GM18867 (cell line): ENCODE data around the gene RPL37.
A peak's percentile ranks its signal among the peaks of the same experiment; 100 is the strongest.
"Not testable (repeated sequence)": the region's sequence is repeated elsewhere in the genome, so short reads cannot be mapped to it uniquely, and the experiment has no call there.

ENCODE experiments used
- ATAC-seq: cut with Tn5 transposase; IDR thresholded peaks from one replicate; pipeline ENCODE4 v1.9.1; 2021; ENCODE audit warnings: mild to moderate bottlenecking, moderate library complexity; ENCODE audit not compliant: unreplicated experiment

Gene RPL37

DNA sequence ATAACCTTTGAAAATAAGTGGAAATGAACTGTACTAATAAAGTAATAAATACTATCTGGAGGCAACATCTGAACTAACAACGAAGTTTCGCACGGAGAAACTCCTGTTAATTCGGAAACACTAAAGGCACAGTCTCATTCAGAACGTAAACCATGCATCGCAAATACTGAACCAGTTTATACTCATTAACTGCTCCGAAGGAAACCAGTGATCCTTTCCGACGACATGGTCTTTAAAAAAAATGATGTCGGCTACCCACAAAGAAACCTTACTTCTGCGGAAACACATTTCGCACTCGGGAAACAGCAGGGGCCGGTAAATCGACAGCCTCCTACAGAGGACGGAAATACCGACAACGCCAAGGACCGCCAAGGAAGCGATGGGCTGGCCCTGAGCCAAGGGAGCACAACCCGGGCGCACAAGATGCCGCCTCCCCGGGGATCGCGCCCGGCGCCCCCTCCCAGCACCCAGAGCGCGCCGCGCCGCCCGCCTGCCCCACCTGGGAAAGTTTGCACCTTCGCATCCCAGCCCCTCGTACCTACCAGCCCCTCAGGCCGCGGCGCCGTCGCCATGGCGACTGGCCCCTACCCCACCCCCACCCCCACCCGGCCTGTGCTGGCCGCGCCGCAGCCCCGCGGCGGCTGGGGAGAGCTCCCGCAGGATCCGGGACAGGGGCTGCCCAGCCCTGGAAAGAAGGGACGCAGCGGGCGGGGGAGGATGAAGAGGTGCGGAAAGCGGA is 37.6 kb downstream of the RPL37 start:
- ATAC-seq: peak; percentile 33

- no peak for ATAC-seq
These were observed 38.5 kb downstream of the RPL37 start for GRCh38 chr5:40796487-40796889.

DNA sequence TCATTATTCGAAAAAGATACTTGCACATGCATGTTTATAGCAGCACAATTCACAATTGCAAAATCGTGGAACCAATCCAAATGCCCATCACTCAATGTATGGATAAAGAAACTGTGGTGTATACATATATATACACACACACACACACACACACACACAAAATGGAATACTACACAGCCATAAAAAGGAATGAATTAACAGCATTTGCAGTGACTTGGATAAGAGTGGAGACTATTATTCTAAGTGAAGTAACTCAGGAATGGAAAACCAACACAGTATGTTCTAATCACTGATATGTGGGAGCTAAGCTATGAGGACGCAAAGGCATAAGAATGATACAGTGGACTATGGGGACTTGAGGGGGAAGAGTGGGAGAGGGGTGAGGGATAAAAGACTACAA is 40.1 kb downstream of the RPL37 start:
- ATAC-seq: not testable (repeated sequence)

DNA sequence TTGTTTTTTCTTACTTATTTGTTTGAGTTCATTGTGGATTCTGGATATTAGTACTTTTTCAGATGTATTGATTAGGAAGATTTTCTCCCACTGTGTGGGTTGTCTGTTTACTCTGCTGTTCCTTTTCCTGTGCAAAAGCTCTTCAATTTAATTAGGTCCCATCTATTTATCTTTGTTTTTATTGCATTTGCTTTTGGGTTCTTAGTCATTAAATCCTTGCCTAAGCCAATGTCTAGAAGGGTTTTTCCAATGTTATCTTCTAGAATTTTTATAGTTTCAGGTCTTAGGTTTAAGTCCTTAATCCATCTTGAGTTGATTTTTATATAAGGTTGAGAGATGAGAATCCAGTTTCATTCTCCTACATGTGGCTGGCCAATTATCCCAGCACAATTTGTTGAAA is 40.7 kb downstream of the RPL37 start:
- ATAC-seq: not testable (repeated sequence)

DNA sequence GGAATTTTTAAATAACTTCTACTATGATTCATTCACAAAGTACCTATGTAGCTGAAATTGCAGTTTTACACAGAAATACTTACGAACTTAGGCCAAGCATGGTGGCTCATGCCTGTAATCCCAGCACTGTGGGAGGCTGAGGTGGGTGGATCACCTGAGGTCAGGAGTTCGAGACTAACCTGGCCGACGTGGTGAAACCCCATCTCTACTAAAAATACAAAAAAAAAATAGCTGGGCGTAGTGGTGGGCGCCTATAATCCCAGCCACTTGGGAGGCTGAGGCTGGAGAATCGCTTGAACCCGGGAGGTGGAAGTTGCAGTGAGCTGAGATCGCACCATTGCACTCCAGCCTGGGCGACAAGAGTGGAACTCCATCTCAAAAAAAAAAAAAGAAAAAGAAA is 42.3 kb downstream of the RPL37 start:
- ATAC-seq: not testable (repeated sequence)

GRCh38 chr5:40791715-40792139 is 43.3 kb downstream of the RPL37 start:
- no peak for ATAC-seq

DNA sequence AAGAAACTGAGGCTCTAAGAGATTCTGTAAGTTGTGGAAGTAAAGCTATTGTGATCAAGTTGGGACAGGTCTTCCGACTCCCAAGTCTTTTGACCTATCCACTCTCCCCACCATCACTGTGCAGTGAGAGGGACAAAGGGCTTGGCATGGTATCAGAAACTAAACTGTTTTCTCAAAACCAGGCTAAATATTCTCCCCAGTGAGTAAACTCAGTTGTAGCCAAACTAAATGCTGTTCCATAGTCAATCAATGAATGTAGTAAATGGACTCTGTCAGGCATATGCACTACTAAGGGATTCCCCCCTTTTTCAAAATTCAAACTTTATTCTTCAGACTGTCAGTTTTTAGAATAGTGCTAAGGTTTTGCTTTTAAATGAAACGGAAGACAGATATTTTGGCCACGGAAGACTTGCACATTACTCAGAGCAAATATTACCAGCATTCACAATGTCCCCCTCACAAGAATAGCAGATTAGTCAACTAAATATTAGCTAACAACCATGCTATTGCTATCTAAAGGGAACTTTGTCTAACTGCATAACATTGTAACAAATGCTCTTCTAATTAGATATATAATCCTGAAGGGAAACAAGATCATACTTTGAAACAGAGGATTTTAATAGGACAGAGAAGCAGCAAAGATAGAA is 44.0 kb downstream of the RPL37 start:
- ATAC-seq: no peak

GRCh38 chr5:40788941-40789340 is 46.1 kb downstream of the RPL37 start:
- not testable (repeated sequence) for ATAC-seq

DNA sequence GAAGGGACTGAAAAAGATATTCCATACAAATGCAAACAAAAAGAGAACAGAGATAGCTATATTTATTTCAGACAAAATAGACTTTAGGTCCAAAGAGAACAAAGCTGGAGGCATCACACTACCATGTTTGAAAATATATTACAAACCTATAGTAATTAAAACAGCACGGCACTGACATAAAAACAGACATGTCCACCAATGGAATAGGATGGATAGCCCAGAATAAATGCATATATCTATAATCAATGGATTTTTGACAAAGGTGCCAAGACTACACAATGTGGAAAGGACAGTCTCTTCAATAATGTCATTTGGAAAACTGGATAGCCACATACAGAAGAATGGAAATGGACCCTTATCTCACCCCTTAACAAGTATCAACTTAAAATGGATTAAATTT is 47.0 kb downstream of the RPL37 start:
- ATAC-seq: no peak

GRCh38 chr5:40786664-40787063 is 48.4 kb downstream of the RPL37 start:
- not testable (repeated sequence) for ATAC-seq

GRCh38 chr5:40784916-40785315 is 50.1 kb downstream of the RPL37 start:
- ATAC-seq: no peak

GRCh38 chr5:40784027-40784653 is 50.9 kb downstream of the RPL37 start:
- ATAC-seq: no peak

DNA sequence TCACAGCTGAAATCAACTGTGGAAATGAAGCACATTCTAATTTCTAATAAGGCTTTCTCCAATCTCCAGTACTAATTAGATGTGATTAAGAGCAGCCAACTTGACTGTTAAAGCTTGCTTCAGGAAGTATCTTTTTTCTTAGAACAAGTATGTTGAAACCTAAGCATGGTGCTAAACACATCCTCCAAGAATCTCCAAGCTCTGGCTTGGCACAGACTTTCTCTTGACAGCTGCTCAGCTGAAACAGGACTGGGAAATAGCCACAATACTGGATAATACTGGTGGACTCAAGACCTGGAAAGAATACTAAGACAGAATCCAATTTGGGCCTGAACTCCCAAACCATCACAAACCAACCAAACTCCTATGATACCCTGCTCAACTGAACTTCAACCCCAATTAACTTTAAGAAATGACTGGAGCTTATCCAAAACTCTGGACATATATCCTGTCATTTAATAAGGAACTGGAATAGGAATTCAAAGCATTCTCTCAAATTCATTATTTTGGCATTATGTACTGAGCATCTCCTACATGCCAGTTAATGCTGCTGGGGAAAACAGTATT is 53.1 kb downstream of the RPL37 start:
- ATAC-seq: no peak

DNA sequence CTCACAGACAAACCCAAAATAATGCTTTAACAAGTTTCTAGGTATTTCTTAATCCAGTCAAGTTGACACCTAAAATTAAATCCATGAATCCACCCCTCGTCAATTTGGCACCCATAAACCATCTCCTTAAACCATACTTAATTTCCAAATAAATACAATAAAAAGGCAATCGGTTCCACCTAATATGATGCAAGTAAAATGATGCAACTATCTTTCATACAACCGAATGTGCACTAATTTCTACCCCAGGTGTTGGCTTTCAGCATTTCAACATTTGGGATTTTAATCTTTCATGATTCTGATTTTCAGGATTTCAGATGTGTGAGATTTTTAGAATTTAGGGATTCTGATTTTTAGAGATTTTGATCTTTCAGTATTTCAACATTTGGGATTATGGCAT is 54.2 kb downstream of the RPL37 start:
- no peak for ATAC-seq

- ATAC-seq: no peak
These were observed 54.8 kb downstream of the RPL37 start for GRCh38 chr5:40780199-40780598.

- ATAC-seq: no peak
These were observed 55.5 kb downstream of the RPL37 start for GRCh38 chr5:40779561-40779960.

DNA sequence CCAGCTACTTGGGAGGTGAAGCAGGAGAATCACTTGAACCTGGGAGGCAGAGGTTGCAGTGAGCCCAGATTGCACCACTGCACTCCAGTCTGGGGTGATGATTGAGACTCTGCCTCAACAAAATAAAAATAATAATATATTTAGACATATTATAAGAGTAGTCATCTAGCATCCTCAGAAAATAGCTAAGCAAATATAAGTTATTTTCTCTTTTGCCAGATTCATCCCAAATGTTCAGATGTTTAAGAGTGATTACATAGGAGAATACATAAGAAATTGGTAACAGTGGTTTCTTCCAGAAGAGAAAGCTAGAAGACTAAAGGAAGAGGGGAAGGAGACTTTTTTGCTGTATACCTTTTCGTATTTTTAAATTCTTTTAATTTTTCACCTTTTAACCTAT is 56.9 kb downstream of the RPL37 start:
- ATAC-seq: no peak

- no peak for ATAC-seq
These were observed 58.4 kb downstream of the RPL37 start for GRCh38 chr5:40776658-40776977.

- no peak for ATAC-seq
These were observed 59.0 kb downstream of the RPL37 start for GRCh38 chr5:40775846-40776657.
